Activated CD4-positive, alpha-beta T cell treated with anti-CD3 and anti-CD28 coated beads for 48 hours (primary cell): ENCODE data around the gene PDE1C.
A peak's percentile ranks its signal among the peaks of the same experiment; 100 is the strongest.

Source experiments
- DNase-seq: peaks from one replicate; pipeline ENCODE4 v3.0.0-alpha.2; 2020

Gene PDE1C

DNA sequence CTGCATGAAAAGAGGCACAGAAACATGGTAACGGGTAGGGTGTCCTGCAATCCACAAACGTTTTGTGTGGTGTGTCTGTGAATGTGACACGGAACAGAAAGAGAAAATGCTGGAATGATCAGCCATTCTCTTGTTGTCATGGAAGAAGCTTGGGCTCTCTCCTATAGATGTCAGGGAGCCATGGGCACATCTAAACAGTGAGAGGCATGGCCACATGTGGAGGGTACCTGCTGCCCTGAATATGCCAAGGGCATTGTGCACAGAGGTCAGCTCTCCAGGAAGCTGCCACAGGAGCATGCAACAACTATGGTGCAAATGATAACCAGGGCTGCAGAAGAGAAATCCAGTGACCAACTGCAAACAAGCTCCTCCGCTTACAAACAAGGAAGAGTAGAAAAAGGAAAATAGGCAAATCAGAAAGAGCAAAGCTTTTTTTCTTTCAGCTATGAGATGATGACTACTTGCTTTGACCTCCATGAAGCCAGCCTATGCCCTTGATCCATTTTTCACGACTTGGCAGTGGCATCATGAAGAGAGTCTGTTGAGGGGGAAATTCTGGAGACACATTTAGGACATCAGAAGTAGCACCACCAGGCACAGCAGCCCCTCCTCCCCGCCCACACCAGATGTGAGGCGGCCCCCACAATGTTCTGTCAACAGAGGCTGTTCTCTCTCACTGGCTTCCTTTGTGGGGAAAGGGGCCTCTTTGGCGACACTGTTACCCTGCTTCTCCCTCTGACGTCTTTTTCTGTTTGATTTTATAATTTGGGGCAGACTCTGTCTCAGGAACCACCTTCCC lies 4.8 kb upstream of the PDE1C start:
- DNase-seq: no peak

DNA sequence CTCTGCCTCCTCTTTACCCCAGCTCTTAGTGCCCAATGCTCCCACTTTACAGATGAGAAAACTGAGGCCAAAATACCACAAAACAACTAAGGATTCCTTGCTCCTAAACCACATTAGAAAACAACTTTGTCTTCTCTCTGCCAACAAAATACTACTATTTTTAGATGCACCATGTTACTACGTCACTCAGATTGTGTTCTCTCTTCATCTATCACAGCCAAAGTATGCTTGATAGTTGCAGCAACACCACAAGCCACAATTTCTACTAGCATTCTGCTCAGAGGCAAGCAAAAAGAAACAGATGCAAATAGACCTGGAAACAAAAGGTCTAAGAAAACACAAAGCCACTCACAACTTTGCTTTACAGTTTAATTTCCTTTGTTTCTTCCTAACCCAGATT lies 3.3 kb upstream of the PDE1C start:
- DNase-seq: no peak

DNA sequence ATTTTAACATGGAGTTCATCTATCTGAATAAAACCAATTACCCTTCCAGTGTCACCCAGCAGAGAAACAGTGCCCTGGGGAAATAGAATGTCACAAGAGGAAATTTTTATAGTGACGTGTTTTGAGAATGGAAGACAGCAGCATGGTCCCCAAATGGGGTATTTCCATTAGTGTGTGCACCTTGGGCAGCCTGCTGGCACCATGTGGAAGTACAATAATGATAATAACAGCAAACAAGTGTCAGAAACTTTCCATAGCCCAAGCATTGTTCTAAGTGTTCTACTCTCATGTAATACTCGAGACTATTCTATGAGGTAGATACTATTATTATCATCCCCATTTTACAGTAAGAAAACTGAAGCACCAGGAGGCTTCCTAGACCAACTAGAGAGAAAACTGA lies 2.2 kb upstream of the PDE1C start:
- no peak for DNase-seq

GRCh38 chr7:32071466-32072091 lies 1.4 kb upstream of the PDE1C start:
- no peak for DNase-seq

- DNase-seq: no peak
Measured at GRCh38 chr7:32070051-32070405, 179 bp downstream of the PDE1C start.

GRCh38 chr7:32069116-32069650 lies 1.0 kb downstream of the PDE1C start:
- DNase-seq: no peak

DNA sequence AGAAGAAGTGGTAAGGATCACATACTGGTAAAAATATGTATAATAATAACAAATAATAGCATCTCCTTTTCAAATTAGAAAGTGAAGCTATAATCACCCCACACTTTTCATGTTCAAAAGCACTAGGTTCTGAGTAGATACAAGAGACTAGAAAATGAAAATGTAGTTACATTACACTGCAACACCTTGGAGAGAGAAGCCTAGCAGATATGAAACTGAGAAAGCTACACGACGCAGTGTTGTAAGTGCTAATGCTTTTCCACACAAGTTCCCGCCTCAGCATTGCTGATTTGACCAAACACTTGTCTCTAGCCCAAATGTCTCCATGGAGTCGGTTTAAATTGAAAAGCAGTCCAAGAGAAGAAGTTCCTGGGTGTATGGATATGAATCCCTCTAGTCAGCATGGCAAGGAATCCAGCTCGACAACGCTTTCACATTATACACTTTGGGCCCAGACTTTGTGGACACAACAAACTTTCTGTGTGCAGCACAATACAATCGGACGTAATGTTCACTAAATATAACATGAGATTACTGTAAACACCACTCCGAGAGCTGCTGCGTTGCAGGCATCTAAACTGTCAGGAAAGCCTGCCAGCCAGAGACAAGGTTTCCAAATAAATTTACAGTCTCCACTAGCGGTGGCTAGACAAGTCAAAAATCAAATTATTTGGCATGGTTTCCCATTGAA lies 1.7 kb downstream of the PDE1C start:
- no peak for DNase-seq

GRCh38 chr7:32066441-32066840 lies 3.8 kb downstream of the PDE1C start:
- DNase-seq: no peak

DNA sequence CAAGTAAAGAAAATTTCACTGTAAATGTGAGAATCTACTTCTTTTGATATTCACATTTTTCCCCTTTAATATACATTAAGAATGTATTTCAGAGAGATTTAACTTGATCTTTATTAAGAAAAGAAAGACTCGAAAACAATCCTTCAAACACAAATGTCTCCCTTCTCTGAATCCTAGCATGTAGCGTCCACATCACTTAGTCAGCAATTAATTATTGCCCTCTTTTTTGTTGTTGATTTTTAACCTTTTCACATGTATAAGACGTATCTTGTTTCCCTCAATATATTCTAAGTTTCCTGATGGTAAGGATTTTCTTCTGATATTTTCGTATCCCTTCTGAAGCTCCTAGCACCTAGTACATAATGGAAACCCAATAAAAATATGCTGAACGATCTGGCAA lies 6.6 kb downstream of the PDE1C start:
- no peak for DNase-seq

DNA sequence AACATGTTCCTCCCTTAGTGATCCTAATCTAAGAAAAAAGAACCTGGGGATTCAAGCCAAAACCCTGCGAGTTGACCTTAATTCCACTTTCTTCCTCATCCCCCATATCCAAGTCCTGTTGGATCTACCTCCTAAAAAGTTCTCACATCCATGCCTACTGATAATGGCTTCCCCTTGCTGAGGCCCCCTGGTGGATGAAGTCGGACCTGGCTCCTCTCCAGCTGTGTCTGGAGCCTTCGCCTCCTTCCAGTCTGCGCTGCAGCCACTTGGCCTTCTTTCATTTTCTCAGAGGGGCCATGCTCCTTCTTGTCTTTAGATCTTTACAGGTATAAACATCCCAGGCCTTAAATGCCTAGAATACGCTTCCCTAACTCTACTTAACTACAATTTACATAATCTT lies 8.1 kb downstream of the PDE1C start:
- DNase-seq: peak; percentile 46

- DNase-seq: no peak
Measured at GRCh38 chr7:32061346-32061745, 8.9 kb downstream of the PDE1C start.

DNA sequence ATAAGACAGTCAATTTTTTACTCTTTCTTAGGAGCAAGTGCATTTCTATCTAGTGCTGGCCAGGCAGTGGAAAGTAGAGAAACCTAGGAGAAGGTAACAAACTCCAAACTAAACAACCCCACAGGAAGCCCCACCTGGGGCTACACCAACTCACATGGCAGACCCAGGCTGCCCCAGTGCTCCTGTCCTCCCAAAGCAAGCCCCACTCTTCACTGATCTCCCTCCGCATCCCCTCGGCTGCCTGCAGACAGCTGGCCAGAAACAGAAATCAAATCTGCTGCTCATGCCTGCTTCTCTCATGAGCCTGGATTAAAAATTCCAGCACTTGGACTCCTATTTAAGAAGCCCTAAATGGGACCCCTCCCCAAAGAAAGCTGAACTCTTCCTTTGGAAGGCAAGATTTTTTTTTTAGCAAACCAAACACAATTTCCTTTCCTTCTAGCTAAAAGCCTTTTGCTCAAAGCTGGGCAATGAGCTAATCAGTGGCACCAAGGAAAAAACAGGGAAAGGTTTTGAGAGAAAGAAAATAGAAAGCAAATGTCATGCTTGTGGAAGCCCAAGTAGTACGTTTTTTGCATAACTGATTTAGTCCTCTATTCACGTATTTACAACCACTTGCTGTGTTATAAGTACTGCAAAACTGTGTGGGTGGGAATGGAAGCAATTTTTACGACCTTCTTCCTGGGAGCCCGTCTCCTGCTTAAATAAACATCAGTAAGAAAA lies 10.8 kb downstream of the PDE1C start:
- no peak for DNase-seq

- DNase-seq: no peak
Measured at GRCh38 chr7:32058002-32058401, 12.2 kb downstream of the PDE1C start.

DNA sequence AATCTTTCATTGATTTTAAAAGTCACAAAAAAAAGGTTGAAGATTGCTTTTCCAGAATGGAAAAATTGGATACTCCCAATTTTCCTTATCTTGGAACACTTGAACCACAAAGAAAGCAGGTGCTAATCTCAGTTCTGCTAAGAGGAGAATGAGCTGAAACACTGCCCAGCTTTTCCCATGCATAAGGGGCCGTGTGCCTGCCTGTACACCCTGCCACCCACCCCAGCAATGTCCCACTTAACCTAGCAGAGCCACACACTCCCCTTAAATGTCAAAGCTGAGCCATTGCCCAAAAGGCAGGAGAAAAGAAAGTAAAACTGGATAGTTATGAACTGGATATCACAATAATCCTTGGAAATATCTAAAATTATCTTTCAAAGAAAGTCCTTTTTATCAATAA lies 13.4 kb downstream of the PDE1C start:
- DNase-seq: no peak

GRCh38 chr7:32053204-32053603 lies 17.0 kb downstream of the PDE1C start:
- no peak for DNase-seq

DNA sequence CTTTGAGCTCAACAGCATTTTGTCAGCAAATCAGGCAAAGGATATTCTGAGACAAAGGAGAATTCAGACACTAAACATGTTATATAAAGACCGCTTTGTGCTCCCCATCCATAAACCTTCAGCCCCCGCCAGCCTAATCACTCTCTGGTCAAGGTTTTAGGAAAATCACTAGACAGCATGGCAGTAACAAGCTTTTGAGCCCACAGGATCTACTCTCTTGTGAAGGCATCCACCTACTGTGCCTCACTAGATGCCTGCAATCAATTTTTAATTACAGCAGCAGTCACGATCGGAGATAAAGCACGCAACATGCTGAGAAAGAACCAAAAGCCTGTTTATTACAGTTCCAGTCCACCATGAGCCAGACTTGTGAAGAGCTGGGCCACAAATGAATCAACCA lies 19.1 kb downstream of the PDE1C start:
- DNase-seq: no peak

GRCh38 chr7:32049599-32049998 lies 20.6 kb downstream of the PDE1C start:
- no peak for DNase-seq

DNA sequence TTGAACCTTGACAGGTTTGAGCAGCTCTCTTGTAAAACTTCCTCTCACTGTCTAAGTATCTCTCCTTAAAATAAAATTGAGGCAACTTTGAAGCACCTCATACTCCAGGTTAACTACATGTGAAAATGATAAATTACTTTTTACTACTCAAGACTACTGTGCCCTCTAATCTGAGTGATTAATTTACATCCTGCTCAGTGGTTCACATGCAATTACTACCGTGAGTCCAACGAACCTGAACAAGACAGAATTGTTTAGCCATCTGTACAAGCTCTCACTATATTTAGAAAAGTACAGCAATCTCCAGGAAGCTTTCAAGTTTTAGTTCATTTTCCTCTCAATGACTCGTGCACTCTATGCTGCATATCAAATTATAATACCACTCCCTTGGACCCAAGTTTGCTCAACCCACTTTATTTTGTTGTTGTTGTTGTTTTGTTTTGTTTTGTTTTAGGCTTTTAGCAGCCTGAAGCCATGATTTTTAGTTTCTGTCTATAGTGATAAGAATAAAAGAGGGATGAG lies 21.2 kb downstream of the PDE1C start:
- DNase-seq: no peak

GRCh38 chr7:32047801-32048200 lies 22.4 kb downstream of the PDE1C start:
- no peak for DNase-seq

DNA sequence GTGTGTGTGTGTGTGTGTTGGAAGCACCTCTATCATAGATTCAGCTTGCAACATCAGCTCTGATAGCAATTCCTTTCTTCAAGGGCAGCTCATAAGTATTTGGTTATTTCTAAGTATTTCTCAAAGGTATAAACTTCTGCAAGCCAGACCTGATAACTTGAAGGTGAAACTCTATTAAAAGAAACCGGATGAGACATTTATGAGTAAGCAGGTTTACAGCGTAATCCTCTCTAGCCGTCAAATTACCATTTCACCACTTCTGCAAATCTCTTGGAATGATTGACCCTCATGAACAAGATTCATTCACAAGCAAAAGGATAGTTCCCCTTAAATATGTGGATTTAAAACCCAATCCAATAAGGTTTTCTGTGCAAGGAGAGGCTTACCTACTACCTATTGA lies 23.1 kb downstream of the PDE1C start:
- DNase-seq: no peak

DNA sequence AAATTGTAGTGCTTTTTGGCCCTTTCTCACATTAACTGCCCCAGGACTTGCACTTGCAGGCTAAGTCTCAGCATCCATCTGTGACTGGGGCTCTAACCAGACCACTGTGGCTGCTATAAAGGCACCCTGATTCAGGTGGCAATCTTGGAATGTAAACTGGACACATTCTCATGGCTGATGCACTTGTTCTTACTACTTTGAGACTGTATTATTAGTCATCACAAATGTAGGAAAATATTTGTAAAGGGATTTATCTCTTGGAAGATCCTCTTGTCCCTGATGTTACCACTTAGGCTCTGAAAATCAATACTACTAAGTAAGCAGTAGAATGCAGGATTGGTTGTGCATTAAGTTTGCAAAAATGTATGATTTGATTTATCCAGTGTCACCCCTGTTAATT lies 25.0 kb downstream of the PDE1C start:
- DNase-seq: no peak

DNA sequence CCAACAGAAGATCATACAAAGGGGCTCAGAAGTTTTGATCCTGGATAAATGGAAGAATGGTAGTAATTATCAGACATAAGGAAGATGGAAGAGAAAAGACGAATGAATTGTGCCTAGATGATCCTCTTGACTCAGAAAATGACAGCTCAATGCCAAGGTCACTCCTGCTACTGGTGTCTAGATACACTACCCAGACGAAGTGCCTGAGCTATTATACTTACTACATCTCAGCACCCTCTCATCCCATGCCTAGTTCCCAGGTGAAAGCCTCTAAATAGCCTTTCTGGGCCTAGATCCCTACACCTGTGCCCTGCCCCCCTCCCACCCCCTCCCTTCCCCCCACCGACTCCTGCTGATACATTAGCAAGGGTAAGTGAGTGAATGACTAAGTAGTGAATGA lies 25.5 kb downstream of the PDE1C start:
- DNase-seq: no peak

- DNase-seq: no peak
Measured at GRCh38 chr7:32043688-32044087, 26.5 kb downstream of the PDE1C start.
